CD1c-positive myeloid dendritic cell (primary cell): ENCODE results near the gene ARHGAP27.

Source experiments
- DNase-seq: peaks from one replicate; pipeline ENCODE4 v3.0.0-alpha.2; 2016; ENCODE audit errors: extremely low spot score

ARHGAP27 gene

DNA sequence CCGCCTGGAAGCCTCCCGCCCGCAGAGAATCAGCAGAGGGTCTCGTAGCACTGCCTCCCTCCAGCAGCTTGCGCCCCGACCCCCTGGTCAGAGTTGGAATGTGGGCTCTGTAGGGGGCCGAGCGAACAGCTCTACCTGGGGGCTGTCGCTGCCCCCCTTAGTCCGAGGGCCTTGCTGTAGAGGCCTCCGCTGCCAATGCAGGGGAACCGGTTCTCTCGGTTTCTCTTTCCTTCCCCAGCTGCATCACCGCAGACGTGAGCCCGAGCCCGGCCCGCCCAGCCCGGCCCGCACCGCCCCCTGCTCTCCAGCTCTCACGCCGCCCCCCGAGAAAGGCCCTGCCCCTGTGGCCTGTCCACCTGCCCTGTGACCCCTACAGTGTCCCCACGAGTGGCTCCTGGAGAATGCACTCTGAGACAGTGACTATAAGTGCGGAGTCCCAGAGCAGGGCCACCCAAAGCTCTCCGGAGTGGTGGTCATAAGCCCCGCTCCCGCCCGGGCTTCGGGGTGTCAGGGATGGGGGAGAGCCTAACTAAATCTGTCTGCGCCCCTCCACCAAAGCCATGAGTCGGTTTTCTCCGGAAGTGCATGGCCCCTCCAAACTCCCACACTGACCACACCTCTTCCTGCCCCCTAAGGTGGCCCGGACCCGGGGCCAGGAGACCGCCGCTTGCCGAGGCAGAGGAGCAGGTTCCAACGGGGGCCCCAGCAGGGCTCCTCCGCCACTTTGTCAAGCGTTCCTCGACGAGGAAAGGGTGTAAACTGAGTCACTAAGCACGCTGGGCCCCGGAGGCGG lies 1.7 kb downstream of the ARHGAP27 start:
- DNase-seq = peak; percentile 46

DNA sequence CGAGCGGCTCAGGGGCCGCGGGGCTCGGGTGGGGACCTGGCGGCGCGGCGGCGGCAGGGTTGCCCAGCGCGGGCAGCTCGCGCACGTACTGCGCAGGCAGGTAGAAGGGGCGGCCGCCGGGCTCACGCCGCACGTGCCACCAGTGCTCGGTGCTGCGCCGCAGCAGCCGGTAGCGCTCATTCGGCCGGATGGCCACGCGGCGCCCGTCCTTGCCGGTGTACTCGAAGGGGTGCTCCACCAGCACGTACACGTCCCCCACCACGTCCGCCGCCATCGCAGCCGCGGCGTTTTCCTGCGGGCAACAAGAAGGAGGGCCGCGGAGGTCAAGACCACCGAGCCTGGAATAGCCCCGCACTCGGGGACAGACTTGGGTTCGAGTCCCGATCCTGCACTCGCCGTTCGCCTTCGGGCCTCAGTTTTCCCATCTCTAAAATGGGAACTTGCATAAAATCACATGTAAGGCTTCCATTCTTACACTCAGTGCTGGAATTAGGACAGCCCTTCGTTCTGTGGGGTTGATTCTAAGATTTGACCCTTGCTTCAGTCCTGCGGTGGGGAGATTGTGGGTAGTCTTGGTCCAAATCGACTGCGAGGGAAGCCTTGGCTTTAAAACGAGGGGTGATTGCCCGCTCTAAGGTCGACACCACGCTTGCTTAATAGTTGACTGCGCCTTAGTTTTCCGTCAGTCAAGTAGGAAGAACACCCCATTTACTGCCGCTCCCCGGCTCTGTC lies 2.5 kb downstream of the ARHGAP27 start:
- DNase-seq = no peak

DNA sequence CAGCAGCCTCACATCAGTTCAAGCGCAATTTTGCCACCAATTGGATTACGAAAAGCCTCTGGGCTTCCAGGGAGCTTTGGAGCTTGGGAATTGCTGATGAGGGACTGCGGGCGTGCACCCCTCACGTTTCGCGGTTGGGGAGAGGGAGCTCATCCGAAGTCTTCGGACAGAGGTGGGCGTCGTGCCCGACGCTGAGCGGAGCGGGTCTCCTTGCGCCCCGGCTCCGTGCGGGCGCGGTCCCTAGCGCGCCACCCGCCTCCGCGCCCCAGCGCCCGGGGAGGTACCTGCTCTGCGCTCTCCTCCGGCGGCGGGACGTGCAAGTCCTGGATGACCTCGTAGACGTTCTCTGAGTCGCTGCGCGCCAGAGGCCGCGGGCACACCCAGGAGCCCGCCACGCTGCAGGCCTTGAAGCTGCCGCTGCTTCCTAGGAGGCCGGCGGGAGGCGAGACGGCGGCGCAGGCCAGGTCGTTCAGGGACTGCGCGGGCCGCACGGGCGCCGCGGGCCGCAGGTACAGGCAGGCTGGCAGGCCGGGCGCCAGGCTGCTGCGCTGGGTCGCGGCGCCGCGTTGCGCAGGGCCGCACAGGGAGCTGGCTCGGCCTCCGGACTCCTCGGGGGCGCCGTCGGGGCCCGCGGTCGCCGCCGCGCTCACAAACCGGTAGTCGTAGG lies 3.2 kb downstream of the ARHGAP27 start:
- no peak for DNase-seq

DNA sequence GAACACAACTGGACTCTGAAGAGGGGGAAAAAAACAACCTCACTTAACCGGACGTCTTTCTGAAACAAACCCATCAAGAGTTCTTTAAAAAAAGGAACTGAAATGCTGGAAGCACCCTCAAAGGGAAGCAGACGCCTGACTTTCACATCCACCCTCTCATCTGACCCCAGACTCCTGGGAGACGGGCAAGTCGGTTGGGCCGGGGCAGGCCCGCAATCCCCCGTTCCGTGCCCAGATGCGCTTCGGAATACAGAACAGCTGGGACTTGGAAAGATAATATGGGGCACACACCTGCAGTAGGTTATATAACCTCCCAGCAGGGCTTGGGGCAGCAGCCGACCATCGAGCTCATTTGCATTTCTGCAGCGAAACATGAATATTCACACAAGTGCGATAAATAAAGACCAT lies 3.7 kb downstream of the ARHGAP27 start:
- peak; percentile 84 for DNase-seq

DNA sequence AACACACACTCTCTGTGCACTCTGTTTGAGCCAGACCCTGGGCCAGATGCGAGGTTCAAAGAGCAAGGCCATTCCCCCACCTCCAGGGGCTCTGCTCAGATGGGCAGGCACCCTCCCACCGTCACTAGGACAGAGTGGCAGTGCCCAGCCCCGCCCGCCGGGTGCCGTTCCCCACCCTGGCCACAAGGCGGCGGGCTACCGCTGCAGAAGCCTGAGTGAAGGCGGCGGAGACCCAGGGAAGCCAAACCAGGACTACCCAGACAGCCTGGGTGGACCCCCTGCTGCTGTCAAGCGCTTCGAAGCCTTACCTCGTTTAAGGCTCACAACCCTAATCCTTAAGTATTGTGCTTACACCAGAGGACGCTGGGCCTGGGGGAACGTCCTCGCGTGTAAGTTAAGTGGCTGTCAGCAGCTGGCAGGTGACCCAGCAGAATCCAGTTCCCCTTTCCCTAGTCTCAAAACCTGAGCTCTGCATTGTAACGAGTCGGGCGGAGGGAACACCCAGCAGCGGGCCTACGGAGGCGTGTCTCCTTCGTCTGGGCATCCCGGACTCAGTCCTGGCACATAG lies 4.5 kb downstream of the ARHGAP27 start:
- DNase-seq = peak; percentile 88

DNA sequence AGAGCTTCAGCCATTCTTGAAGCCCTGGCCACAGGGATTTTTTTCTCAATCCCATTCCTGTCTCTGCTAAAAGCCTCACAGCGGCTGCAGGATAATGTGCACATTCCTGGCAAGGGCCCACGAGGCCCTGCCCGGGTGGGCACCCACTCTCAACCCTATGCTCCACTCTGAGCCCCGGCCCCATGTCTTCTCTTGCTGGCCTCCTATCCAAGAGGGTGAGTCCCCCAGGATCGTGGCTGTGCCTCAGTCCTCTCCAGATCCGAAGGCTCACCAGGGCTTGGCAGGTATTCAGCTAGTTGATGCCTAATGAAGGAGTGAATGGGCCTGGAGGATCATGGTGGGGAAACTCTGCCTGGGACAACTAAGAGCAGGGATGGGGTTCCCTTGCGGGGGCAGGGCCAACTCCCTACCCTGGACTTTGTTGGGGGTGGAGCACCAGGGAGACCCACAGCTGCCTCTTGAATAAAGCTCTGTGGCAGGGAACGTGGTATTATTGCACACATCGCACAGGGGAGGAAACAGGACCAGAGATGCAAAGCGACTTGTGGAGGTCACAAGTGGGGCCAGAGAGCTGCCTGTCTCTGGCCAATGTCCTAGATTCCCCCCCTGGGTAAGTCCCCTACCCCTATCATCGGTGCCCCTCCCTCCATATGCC lies 5.4 kb downstream of the ARHGAP27 start:
- no peak for DNase-seq

DNA sequence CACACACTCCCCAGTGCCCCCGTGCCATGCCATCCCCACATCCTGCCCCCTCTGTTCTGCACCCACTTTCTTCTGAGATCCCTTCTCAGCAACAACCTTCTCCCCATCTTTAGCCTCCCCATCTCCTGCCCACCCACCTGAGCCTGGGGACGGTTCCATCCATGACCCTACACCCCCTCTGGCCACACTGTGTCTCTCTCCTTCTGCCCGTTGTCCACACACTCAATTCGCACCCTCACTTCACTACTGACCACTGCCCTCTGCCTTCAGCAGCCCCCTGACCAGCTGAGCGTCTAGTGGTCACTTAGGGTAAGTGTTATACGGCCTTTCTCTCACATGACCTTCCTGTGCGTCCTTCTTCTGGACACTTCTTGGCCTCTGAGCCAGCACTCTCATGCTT lies 6.1 kb downstream of the ARHGAP27 start:
- DNase-seq = no peak

DNA sequence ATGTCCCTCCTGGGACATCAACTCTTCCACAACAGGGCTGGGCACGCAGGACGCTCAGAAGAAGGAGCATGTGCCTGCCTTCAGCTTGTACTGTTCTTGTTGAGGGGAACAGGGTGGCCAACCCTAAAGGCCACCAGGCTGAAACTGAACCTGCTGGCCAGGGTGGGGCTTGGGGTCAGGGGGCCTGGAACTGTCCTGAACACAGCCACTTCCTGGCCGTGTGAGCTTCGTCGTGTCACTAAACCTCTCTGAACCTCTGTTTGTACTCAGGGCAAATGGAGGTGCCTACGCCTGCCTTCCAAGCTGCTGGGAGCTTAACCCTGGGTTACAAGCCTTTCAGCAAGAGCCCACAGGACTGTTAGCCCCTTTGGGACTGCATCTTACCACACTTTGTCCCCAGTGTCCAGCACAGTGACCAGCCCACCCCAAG lies 6.7 kb downstream of the ARHGAP27 start:
- no peak for DNase-seq

DNA sequence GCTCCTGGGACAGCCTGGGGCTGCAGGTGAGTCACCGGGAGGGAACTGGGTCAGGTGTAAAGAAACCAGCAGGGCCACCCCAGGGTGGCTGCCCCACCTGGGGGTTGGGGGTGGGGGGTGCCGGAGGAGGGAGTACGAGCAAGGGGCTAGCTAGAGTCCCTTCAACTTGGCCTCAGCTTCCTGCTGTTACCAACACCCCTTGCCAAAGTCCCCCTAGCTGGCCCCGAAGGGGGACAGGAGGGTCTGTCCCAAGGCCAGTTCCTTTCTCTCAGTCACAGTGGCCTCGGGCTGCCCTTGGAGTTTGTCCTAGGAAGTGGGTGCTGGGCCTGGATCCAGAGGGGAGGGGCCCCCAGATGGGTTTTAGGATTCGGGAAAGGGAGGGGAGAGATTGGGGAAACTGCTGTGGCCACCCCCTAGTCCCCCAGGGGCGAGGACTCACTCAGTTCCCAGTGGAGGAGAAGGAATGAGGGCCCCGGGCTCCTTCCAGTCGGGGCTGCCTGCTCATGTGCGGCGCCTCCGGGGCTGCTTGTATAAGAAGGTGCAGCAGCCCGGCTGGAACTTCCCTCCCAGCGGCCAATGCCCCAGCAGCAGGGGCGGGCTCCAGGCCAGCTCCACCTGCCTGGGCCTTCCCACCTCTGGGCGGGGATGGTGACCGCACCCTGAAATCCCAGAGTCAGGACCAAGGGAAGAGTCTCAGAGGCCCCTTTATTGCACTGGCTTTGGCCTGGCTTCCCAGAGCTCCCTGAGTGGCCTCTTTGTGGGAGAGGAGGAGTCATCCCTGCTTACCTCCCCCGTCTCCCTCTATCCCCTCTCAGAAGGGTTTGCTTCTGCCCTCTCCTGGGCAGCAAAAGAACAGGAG lies 7.3 kb downstream of the ARHGAP27 start:
- DNase-seq = peak; percentile 51

DNA sequence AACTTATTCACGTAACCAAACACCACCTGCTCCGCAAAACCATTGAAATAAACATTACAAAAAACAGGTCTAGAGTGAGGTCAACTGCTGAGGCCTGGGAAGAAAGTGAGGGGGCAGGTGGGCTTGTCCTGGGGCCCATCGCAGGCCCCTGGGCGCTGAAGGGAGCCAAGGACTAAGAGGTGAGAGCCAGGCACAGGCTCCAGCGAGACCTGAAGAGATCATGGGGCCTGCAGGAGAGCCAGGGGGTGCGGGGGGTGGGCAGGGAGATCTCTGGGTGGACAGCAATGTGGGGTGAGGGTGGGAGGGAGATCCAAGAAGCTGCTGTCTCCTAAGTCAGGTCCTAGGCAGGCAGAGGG lies 7.9 kb downstream of the ARHGAP27 start:
- no peak for DNase-seq

DNA sequence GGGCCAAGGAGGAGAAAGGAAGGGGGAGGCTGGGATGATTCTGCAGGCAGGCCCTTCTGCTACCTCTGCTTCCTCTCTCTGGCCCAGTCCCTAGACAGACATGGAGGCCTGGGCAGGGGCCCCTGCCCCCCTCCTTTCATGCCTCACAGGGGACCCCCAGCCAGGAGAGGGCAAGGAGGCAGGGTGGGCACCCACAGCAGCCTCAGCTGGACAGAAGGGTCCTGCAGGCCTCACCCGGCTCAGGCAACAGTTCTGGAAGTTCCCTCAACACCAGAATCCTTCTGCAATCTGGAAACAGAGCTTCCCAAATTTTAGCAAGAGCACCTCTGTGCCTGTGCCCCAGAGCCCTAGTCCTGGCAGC lies 8.7 kb downstream of the ARHGAP27 start:
- DNase-seq = no peak

DNA sequence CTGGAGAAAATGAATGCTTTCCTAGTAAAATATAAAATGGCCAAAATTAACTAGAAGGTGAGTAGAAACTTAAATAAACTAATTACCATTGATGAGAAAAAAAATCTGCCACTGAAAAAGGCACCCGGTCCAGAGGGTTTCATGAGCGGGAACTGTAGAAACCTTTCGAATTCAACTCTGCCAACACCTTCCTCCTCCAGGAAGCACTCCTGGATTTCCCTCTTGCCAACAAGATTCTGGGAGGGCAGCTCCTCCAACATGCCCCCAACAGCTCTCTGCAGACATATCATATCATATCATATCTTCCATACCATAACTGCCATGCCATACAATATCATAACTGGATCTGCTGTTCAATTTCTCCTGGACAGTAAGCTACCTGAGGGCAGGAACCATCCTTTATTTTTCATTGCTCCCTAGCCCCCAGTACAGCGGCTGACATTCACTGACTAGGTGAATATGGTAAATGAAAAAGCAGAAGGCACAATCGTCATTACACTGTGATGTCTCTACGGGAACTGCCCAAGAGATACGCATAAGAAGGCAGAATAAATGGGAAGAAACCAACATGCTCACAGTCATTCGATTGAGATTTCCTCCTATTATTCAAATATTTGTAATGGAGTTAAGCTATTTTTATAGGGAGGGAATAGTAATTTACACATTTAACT lies 9.2 kb downstream of the ARHGAP27 start:
- no peak for DNase-seq

DNA sequence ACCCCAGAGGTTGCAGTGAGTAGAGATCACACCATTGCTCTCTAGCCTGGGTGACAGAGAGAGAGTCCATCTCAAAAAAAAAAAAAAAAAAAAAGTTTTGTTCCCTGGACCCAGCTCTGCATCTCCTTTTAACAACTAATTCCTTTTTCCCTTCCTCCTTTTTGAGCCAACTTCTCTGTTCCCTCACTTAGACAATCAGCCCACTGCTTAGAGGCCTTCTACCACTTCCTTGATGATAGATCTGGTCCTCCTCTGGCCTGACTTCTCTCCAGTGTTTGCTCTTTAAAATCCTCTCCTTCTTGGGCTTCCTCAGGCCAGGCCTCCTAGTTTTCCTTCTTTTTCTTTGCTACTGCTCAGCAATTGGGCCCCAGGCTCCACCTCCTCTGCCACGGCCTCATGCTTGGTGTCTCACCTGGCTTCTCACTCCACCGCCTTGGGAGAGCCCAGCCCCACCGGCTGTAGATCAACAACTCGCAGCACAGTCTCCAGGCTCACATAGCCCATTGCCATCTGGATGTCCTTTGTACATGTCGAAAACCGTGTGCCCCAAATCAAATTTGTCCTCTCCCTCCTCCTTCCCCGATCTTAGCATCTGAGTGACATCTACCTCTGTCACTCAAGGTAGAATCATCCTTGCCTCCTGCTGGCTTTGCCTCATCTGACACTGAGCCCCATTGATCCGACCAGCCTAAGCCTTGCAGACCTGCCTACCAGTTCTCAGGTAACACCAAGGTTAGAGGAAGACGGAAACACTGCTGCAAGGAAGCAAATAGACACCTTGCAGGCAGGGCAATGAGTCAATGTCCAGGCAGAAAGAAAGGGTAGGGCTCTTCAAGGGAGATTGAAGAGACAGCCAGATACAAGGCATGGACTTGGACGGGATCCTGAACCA lies 17.4 kb downstream of the ARHGAP27 start:
- peak; percentile 55 for DNase-seq

DNA sequence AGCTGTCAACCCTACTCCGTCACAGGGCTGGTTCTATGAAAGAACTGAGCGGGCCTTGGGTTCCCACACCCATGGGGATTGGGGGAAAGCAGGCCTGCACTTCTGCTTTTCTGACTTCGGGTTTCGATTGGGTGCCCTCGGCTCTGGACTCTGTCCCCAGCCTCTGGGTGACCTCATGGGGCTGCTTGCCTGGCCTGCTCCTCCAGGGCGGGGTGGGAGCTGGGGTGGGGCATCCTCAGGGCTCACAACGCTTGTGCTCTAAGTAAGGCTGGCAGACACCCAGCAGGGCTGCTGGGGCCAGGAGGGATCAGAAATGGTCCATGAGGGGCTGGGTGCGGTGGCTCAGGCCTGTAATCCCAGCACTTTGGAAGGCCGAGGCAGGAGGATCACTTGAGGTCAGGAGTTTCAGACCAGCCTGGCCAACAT lies 19.2 kb downstream of the ARHGAP27 start:
- DNase-seq = peak; percentile 88

DNA sequence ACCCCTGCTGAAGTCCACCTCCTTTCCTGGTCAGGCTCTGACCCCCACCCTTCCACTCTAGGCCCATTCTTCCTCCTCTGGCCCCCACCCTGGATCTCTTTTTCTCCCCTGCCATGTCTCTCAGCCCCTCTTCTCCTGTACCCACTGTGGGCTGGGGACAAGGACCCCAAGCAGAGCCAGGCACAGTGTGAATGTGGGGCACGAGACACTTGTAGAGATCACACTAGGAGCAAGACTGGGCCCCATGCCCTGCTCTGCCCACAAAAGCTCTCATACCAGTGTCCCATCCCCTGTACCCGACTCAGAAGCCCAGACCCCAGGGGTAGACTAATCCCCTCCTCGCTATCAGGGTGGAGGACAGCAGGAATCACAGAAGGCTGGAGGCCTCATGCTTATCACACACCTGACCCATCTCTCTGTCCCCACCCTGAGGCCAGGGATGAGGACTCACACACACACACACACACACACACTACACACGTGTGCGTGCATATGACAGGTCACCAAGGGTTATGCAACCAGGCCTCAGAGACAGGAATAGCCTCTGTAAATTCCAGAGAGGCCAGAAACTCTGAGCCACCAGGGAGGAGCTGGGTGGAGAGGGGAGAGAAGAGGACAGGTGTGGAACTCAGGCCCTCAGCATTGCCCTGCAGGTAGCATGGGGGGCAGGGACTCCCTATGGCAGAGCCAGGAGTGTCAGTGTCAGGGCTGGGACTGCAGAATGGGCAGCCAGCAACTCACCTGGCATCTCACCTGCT lies 21.1 kb downstream of the ARHGAP27 start:
- peak; percentile 34 for DNase-seq

DNA sequence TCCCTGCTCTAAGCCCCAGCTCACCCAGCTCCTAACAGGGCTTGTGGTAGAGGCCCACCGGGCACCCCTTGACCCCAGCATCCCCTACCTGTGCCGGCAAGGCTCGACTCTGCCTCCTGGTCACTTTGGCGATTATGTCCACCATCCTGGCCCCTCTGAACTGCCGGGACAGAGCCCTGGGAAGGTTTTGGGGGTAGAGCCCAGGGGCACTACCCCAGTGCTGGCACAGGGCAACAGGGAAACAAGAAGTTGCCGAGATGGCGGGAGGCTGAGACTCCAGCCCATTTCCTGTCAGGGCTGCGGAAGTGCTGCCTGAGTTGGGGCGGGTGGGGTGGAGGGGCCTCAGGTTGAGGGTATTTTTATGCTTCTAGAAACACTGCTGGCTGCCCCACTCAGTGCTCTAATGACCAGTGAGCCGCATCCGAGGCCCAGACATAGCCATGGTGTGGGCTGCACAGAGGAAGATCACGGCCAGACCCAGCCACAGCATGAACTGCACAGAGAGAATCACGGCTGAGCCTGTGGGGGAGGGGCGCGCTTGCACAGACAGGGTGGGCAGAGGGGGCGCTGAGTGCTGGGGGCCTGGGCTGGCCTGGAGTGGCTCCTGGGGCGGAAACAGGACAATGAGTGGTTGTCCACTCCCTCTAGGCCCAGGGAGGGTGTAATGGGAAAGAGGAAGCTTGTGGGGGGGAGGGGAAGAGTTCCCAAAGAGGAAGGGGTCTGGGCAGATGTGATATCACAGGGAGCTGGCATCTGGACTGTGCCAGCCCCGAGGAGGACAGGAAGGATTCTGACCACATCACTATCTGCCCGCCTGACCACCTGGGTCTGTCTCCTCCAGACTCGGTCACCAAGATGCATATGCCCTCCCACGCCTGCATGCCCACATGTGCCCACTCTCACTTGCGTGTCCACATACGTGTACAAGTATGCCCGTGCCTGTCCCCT lies 22.3 kb downstream of the ARHGAP27 start:
- DNase-seq = peak; percentile 76

DNA sequence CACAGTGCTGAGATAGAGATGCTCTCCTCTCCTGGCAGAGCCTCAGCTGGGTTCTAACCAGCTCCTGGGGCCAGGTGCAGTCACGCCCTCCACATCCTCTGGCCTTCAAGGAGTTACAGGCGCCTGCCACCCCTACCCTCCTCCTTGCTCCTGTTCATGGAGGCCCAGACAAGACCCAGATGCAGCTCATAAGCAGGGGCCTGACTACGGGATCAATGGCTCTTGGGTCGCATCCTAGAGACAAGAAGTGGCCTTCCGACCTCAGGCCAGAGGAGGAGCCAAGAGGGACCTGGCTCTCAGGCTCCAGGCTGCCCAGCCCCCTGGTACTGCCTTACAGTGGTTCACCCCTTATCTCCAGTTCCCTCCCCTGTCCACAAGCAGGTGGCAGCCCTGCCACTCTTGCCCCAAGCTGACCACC lies 23.0 kb downstream of the ARHGAP27 start:
- DNase-seq = no peak
